Adrenal gland (tissue), 12 donors: Measurements from ENCODE around the gene LRRC36. TPM values are rescaled to one million over a fixed set of nuclear protein-coding genes. Genes with fewer than 3 reads are reported as not detected.

Experiments used
- DNase-seq, 7 donors: peaks; one replicate each; pipeline ENCODE4 v3.0.0-alpha.2; 2019 to 2020
- H3K27ac ChIP-seq, 5 donors: fragments of 200-600 bp; sonication (generic) in 4 of 5; 1 replicate in 3 of 5; 2 replicates in 2 of 5; pipeline versions ENCODE4 v1.5.1 to v1.8.0; 2016 to 2020; ENCODE audit warnings: mild to moderate bottlenecking in 1 of 5
- H3K27me3 ChIP-seq: fragments of 200-600 bp; 2 replicates; pipeline ENCODE4 v1.8.0; 2021
- H3K36me3 ChIP-seq, 2 donors: fragments of 200-600 bp; replicated peaks in 1 of 2; 1 replicate in 1 of 2; 2 replicates in 1 of 2; pipeline versions ENCODE4 v1.5.1 to v1.8.0; 2018 to 2022
- H3K4me1 ChIP-seq, 2 donors: fragments of 200-600 bp; replicated peaks in 1 of 2; 1 replicate in 1 of 2; 2 replicates in 1 of 2; pipeline versions ENCODE4 v1.5.1 to v1.8.0; 2018 to 2021
- H3K4me3 ChIP-seq, 4 donors: fragments of 200-600 bp; sonication (generic) in 3 of 4; one replicate each; pipeline ENCODE4 v1.5.1; 2016 to 2018
- H3K9me3 ChIP-seq, 3 donors: fragments of 200-600 bp; sonication (generic) in 1 of 3; replicated peaks in 1 of 3; 1 replicate in 2 of 3; 2 replicates in 1 of 3; pipeline versions ENCODE4 v1.5.1 to v1.8.0; 2016 to 2021
- CTCF ChIP-seq, 6 experiments: fragments of 450-650 bp in 4 of 6; fragments of 200-600 bp in 2 of 6; sonication (generic) in 1 of 6; IDR thresholded peaks; 1 replicate in 5 of 6; 2 replicates in 1 of 6; pipeline versions ENCODE4 v1.5.1 to v1.8.0; 2016 to 2021; ENCODE audit warnings: antibody characterized with exemption in 6 of 6, mild to moderate bottlenecking in 2 of 6, moderate library complexity in 1 of 6
- POLR2A ChIP-seq, 2 donors: fragments of 450-650 bp; IDR thresholded peaks; one replicate each; pipeline ENCODE4 v1.6.1; 2017; ENCODE audit warnings: antibody characterized with exemption in 2 of 2, mild to moderate bottlenecking in 2 of 2, moderate library complexity in 1 of 2
- WGBS, 4 donors: extraction: QIAGEN DNeasy Blood & Tissue Kit in 2 of 4; methylation state at CpG; one replicate each; pipeline versions ENCODE4 v1.1.5 to v1.1.7; 2013 to 2017; 5-methylcytosine and 5-hydroxymethylcytosine counted together
- intact Hi-C, 2 donors: fragments of 100-400 bp; cut with DNase I; formaldehyde crosslinking; loops; one replicate each; pipeline versions ENCODE4 v1.14.1 to v1.15.0; 2022 to 2023
- polyA plus RNA-seq, 3 donors: library from polyadenylated mRNA; stranded (reverse); fragments of 200-250 nt in 2 of 3; fragments of 350-450 nt in 1 of 3; fragmentation: Illumina TruSeq in 1 of 3; extraction: RNeasy Lipid Tissue Mini Kit (QIAGEN cat#74804) in 1 of 3; gene quantifications; one replicate each; pipeline ENCODE4 v1.2.3, GENCODE V29; 2013 to 2014
- total RNA-seq, 9 donors: library from RNA; depleted of rRNA in 4 of 9; stranded (reverse); fragments of >200 nt in 4 of 9; fragments of 120-200 nt in 1 of 9; fragmentation: NEBNext Ultra II Directional in 1 of 9; extraction: Animal tissue kit (Norgen Biotek cat#: 25700) in 1 of 9; gene quantifications; one replicate each; pipeline versions ENCODE4 v1.1.0 to v1.2.4, GENCODE V29; 2013 to 2023
- donor health status: healthy with polysubstance abuse.
- donor health status: Bipolar disorder and iron deficiency.
- donor health status: DM: yes; HTN: yes; CAD: no.
- donor health status: DM: no; HTN: no; CAD: no.
- donor health status: DM: no; HTN: no; CAD: no.
- donor health status: DM: yes; HTN: yes; CAD: no.

LRRC36 gene
- total and polyA plus RNA-seq, 12 donors, result 0.15 to 4.7 (median 0.61) TPM; not detected in 5

DNA sequence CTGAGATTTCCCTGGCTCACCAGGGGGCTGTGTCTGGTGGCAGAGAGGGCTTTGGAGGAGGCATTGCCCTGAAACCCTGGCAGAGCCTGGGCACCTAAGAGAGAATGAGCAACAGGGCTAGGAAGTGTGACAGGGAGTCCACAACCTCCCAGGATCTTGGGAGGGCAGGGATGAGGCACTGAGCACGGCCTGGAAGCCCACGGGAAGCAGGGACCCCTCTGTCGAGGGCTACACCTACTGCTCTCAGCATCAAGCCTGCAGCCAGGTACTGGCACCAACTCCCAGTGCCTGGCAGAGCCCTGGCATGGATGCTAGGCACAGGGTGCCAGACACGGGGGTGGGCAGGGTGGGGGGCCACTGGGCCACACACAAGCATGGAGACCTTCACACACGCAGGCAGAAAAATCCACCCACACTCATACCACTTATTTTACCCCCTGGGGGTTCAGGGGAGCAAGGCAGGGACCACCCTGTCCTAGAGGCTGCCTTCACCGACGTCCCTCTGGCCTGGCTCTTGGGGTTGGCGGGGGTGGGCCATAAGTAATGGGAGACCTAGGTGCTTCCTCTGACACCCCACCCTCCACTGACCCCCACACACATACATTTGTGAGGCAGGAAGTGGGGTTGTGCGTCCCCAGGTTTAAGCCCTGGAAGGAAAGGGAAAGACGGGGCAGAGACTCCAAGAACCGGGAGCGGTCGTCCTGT is 103.3 kb downstream of the LRRC36 start:
- Histone ChIP-seq H3K9me3 (no peaks in the 10 kb centered on the region), H3K4me1 (peaks cover 12 to 26% of the 10 kb centered on the region in 2 donors), H3K4me3 (peak overlapping the region in 1 of 4 donors; percentile 62), H3K27ac (no peak overlapping the region), H3K36me3 (no peaks in the 10 kb centered on the region), H3K27me3 (peaks cover 3% of the 10 kb centered on the region)
- TF ChIP-seq CTCF (IDR thresholded peaks at IDR 0.05) (no peak), POLR2A (IDR thresholded peaks at IDR 0.05) (no peak)
- WGBS, 4 donors, result 38 to 49% (median 42%) methylated on average over 9 to 13 of the region's 13 CpGs
- no peak for DNase-seq
- intact Hi-C loops, result loop anchor here (2.0 kb wide), 2 partner anchors 37 to 39 kb away; no protein-coding TSS in a partner anchor

GRCh38 chr16:67430504-67430976 is 103.9 kb downstream of the LRRC36 start:
- TF ChIP-seq CTCF (IDR thresholded peaks at IDR 0.05) (no peak), POLR2A (IDR thresholded peaks at IDR 0.05) (no peak)
- WGBS, 4 donors, result 0 to 15% (median 1%) methylated on average over 1 to 53 of the region's 53 CpGs
- Histone ChIP-seq H3K4me1 (peaks cover 12 to 26% of the 10 kb centered on the region in 2 donors), H3K36me3 (no peaks in the 10 kb centered on the region), H3K27me3 (peaks cover 3% of the 10 kb centered on the region), H3K27ac (peak overlapping the region in 3 of 5 donors; percentile 56 to 68 (median 64)), H3K9me3 (no peaks in the 10 kb centered on the region), H3K4me3 (peak overlapping the region in 2 of 4 donors; percentile 11 to 62)
- intact Hi-C loops, result no loop called here
- DNase-seq, result peak in 4 of 7 donors; percentile 38 to 56 (median 50)

- peaks cover 12 to 26% of the 10 kb centered on the region in 2 donors for H3K4me1 ChIP-seq
- TF ChIP-seq CTCF (IDR thresholded peaks at IDR 0.05) (peak in 2 of 6 experiments; percentile 18 to 40), POLR2A (IDR thresholded peaks at IDR 0.05) (peak; percentile 51 to 67)
- DNase-seq, result peak in 6 of 7 donors; percentile 54 to 78 (median 64)
- peaks cover 3% of the 10 kb centered on the region for H3K27me3 ChIP-seq
- WGBS, 4 donors, result 0 to 4% (median 3%) methylated on average over 10 to 87 of the region's 87 CpGs
- no peaks in the 10 kb centered on the region for H3K9me3 ChIP-seq
- peak within 1 kb of the TSS in 2 of 4 donors; percentile 11 to 62 for H3K4me3 ChIP-seq
- H3K36me3 ChIP-seq, result no peaks in the 10 kb centered on the region
- peak within 1 kb of the TSS in 3 of 5 donors; percentile 56 to 68 (median 64) for H3K27ac ChIP-seq
- intact Hi-C loops, result no loop called here
These were observed 104.6 kb downstream of the LRRC36 start, which contains the start of gene HSD11B2 for GRCh38 chr16:67430977-67431774. Gene HSD11B2, plus strand, starts transcription at chr16:67431121. Its CDS starts 128 bp downstream, at chr16:67431249.
